GM12873 (cell line): Measurements from ENCODE around the gene PHF24.

Source experiments
- CTCF ChIP-seq: IDR thresholded peaks from 2 replicates; pipeline ENCODE4 v1.5.1; 2012; ENCODE audit warnings: low read depth, mild to moderate bottlenecking, moderate library complexity, low read length, control low read depth; ENCODE audit not compliant: insufficient read depth; ENCODE audit errors: missing control alignments

PHF24 gene

DNA sequence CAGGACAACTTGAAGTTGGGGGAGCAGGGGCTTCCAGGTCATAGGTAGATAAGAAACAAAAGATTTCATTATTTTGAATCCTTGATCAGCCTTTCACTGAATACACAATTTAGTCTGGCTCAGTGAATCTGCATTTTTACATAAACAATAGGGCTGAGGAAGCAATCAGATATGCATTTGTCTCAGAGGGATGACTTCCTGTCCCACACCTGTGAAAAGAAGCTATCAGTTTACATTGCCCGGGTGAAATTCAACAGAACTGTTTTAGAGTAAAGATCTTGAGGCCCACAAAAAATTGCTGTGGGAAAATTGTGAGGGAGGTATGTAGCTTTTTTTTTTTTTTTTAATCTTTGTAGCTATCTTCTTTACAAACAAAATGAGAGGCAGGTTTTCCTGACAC is 69.8 kb downstream of the PHF24 start:
- no peak for TF ChIP-seq CTCF

DNA sequence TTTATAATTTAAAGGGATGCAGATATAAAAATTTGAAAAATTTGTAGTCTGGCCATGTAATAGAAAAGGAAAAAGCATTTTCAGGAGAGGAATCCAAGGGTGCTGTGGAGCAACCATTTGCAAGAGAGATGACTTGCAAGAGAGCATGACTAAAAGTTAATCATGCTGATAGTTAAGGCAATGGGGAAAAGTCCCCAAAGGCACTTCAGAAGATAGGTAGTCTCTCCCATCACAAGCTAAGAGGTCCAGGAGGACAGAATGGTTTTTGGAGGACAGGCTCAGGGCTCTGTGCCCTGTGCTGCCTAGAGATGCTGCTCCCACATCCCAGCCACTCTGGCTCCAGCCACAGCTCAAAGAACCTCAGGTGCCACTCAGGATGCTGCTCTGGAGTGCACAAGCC is 70.3 kb downstream of the PHF24 start:
- no peak for TF ChIP-seq CTCF

GRCh38 chr9:35029241-35029640 is 71.2 kb downstream of the PHF24 start:
- no peak for TF ChIP-seq CTCF

GRCh38 chr9:35029852-35030251 is 71.8 kb downstream of the PHF24 start:
- TF ChIP-seq CTCF = no peak
